ENCODE results near the gene ILK. TPM values are rescaled to one million over a fixed set of nuclear protein-coding genes. Genes with fewer than 3 reads are reported as not detected.

Gene ILK
- total and polyA plus RNA-seq, 8 donors, result 146 to 165 (median 154) TPM

GRCh38 chr11:6583584-6583983, 20.0 kb upstream of the ILK start:
- DNase-seq (no peak), ATAC-seq (no peak)
- Histone ChIP-seq H3K36me3 (peaks cover 0 to 13% of the 10 kb centered on the region in 2 donors), H3K27me3 (no peaks in the 10 kb centered on the region), H3K9me3 (peaks cover 3 to 26% of the 10 kb centered on the region in 2 donors), H3K4me3 (no peak overlapping the region), H3K27ac (no peak overlapping the region), H3K4me1 (no peaks in the 10 kb centered on the region)
- TF ChIP-seq, protein P1, sequence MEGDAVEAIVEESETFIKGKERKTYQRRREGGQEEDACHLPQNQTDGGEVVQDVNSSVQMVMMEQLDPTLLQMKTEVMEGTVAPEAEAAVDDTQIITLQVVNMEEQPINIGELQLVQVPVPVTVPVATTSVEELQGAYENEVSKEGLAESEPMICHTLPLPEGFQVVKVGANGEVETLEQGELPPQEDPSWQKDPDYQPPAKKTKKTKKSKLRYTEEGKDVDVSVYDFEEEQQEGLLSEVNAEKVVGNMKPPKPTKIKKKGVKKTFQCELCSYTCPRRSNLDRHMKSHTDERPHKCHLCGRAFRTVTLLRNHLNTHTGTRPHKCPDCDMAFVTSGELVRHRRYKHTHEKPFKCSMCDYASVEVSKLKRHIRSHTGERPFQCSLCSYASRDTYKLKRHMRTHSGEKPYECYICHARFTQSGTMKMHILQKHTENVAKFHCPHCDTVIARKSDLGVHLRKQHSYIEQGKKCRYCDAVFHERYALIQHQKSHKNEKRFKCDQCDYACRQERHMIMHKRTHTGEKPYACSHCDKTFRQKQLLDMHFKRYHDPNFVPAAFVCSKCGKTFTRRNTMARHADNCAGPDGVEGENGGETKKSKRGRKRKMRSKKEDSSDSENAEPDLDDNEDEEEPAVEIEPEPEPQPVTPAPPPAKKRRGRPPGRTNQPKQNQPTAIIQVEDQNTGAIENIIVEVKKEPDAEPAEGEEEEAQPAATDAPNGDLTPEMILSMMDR (IDR thresholded peaks at IDR 0.05), result no peak
- intact Hi-C loops (cut with DNase I), result no loop called here

DNA sequence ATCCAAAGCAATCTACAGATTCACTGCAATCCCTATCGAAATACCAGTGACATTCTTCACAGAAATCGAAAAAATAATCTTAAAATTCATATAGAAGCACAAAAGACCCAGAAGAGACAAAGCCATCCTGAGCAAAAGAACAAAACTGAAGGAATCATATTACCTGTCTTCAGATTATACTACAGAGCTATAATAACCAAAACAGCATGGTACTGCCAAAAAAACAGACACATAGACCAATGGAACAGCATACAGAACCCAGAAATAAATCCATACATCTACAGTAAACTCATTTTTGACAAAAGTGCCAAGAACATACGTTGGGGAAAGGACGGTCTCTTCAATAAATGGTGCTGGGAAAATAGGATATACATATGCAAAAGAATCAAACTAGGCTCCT, 19.0 kb upstream of the ILK start:
- peaks cover 0 to 13% of the 10 kb centered on the region in 2 donors for H3K36me3 ChIP-seq
- DNase-seq, result no peak
- no peak overlapping the region for H3K4me3 ChIP-seq
- peaks cover 3 to 26% of the 10 kb centered on the region in 2 donors for H3K9me3 ChIP-seq
- no peak overlapping the region for H3K27ac ChIP-seq
- ATAC-seq, result no peak
- TF ChIP-seq, protein P1 (IDR thresholded peaks at IDR 0.05), result no peak
- no peaks in the 10 kb centered on the region for H3K4me1 ChIP-seq
- intact Hi-C loops (cut with DNase I), result no loop called here
- no peaks in the 10 kb centered on the region for H3K27me3 ChIP-seq

DNA sequence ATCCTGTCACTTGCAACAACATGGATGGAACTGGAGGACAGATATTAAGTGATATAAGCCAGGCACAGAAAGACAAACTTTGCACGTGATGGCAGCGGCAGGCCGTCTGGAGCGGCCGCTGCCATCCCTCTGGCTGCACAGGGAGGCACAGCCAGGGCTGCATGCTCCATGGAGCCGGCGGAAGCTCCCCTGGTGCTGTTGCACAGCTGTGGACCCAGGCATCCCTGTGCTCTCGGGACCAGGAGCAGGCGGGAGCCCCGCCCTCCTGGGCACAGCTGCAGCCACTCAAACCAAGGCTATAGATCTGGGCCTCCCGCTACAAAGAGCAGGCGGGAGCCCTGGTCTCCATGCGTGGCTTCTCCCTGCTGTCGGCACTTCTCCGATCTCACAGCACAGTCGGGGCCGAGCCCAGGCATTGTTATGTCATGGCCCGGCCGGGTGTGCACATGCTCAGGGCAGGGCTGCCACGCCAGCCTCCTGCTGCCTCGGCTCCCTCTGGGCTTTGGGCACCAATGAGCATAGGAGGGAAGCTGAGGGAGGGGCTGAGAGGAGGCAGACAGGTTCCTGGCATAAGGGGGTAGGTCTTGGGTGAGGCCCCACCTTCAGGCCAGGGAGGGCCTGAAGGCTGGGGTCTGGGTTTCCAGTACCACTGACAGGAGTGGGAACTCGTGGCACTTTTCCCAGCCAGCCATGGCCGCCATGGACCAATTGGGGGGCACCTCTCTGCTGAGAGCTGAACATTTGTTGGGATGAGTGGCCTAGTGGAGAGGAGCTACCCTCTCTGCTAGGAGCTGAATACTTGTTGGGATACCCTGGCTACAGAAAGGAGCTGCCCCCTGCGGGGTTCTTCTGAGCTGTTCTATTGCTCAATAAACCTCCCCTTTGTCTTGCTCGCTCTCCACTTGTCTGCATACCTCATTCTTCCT, 16.9 kb upstream of the ILK start:
- DNase-seq, result no peak
- no peak overlapping the region for H3K4me3 ChIP-seq
- H3K9me3 ChIP-seq, result peaks cover 3 to 26% of the 10 kb centered on the region in 2 donors
- ATAC-seq, result no peak
- H3K4me1 ChIP-seq, result no peaks in the 10 kb centered on the region
- H3K27ac ChIP-seq, result no peak overlapping the region
- TF ChIP-seq, protein P1 (IDR thresholded peaks at IDR 0.05), result no peak
- intact Hi-C loops (cut with DNase I), result no loop called here
- no peaks in the 10 kb centered on the region for H3K27me3 ChIP-seq
- H3K36me3 ChIP-seq, result peaks cover 0 to 20% of the 10 kb centered on the region in 2 donors

DNA sequence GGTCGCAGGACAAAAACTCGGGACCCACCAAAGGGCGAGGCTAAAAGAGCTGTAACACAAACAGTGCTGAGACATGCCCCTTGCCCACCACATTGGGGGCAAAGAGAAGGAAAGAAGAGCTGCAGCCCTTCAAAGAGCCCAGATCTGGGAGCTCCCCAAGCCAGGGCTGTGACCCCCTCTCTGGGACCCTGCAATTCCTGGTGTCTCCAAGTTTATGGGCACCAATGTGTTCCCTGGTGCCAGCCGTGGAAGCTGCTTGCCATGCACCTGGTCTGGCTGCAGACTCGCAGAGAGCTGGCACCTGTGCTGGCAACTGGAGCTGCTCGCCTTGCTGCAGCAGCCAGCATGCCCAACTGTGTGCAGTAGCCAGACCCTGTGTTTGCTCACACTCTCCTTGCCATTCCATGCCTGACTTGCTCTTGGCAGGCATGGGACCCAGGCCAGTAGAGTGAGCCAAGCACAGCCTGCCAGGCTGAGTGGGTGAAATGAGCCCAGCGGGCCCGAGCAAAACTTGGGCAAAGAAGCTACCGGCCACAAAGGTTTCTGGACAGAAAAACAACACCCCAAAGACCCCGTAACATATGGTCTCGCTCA, 16.1 kb upstream of the ILK start:
- TF ChIP-seq, protein P1 (IDR thresholded peaks at IDR 0.05), result no peak
- DNase-seq (no peak), ATAC-seq (peak; percentile 30)
- H3K9me3 ChIP-seq, result peaks cover 3 to 24% of the 10 kb centered on the region in 2 donors
- peaks cover 0 to 28% of the 10 kb centered on the region in 2 donors for H3K36me3 ChIP-seq
- H3K27ac ChIP-seq, result no peak overlapping the region
- H3K4me1 ChIP-seq, result no peaks in the 10 kb centered on the region
- intact Hi-C loops (cut with DNase I), result no loop called here
- H3K4me3 ChIP-seq, result no peak overlapping the region
- H3K27me3 ChIP-seq, result no peaks in the 10 kb centered on the region

DNA sequence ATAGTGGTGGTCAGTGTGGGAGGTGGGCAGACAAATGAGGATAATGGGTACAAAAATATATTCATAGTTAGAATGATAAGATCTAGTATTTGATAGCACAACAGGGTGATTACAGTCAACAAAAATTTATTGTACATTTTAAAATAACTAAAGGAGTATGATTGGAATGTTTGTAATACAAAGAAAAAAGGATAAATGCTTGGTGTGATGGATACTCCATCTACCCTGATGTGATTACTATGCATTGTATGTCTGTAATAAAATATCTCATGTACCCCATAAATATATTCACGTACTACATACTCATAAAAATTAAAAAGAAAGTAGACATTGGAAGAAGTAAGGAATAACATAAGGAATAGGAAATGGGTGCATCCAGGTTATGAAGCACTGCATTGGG, 15.6 kb upstream of the ILK start:
- Histone ChIP-seq H3K4me1 (no peaks in the 10 kb centered on the region), H3K27me3 (no peaks in the 10 kb centered on the region), H3K27ac (no peak overlapping the region), H3K9me3 (peaks cover 3 to 18% of the 10 kb centered on the region in 2 donors), H3K4me3 (no peak overlapping the region), H3K36me3 (peaks cover 0 to 33% of the 10 kb centered on the region in 2 donors)
- ATAC-seq, result no peak
- TF ChIP-seq, protein P1 (IDR thresholded peaks at IDR 0.05), result no peak
- intact Hi-C loops (cut with DNase I), result no loop called here
- no peak for DNase-seq

Data from left lung (tissue), 10 donors.